Muscle layer of colon (tissue), 2 donors: ENCODE data around the gene PLOD1.
A peak's percentile ranks its signal among the peaks of the same experiment; 100 is the strongest.

ENCODE experiments used
- H3K27ac ChIP-seq: one replicate; pipeline ENCODE4 v1.7.0; 2013; ENCODE audit warnings: low read depth, mild to moderate bottlenecking, low read length, moderate library complexity
- H3K27me3 ChIP-seq, 2 donors: one replicate each; pipeline ENCODE4 v1.7.0; 2013; ENCODE audit warnings: low read length in 2 of 2, mild to moderate bottlenecking in 2 of 2; ENCODE audit not compliant: insufficient read depth in 2 of 2, control insufficient read depth in 1 of 2
- H3K36me3 ChIP-seq: one replicate; pipeline ENCODE4 v1.7.0; 2013; ENCODE audit warnings: mild to moderate bottlenecking, low read length; ENCODE audit not compliant: insufficient read depth
- H3K4me1 ChIP-seq: one replicate; pipeline ENCODE4 v1.7.0; 2013; ENCODE audit warnings: mild to moderate bottlenecking, low read length; ENCODE audit not compliant: insufficient read depth
- H3K4me3 ChIP-seq, 2 donors: one replicate each; pipeline ENCODE4 v1.7.0; 2013; ENCODE audit warnings: low read length in 2 of 2, low read depth in 1 of 2, mild to moderate bottlenecking in 1 of 2, moderate library complexity in 1 of 2
- H3K9ac ChIP-seq: one replicate; pipeline ENCODE4 v1.7.0; 2013; ENCODE audit warnings: low read length
- H3K9me3 ChIP-seq: one replicate; pipeline ENCODE4 v1.7.0; 2013; ENCODE audit warnings: mild to moderate bottlenecking, low read length
- donor health status: abdominal sarcoma.
- donor health status: Adenocarcinoma of cecum.

Gene PLOD1

DNA sequence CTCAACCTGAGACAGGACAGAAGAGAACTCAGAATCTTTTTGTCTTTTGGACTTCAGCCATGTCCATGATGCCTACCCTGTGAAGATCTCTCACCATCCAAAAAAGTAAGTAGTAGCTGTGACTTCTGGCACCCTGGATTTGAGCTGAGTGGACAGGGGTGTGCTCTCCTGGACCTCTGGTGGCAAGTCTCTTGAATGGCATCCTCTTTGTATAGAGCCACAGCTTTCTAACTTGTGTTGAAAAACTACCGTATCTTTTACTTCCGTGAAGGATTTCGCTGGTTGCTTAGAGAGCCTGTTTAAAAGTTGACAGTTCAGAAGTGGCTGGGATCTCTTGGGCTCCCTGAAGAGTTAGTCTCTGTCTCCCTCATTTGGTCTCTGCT lies 47.5 kb downstream of the PLOD1 start:
- Histone ChIP-seq H3K36me3 (peaks cover 37% of the 10 kb centered on the region), H3K27ac (no peak overlapping the region), H3K27me3 (no peaks in the 10 kb centered on the region), H3K9ac (no peak overlapping the region), H3K4me3 (no peak overlapping the region), H3K9me3 (no peaks in the 10 kb centered on the region), H3K4me1 (peaks cover 40% of the 10 kb centered on the region)

DNA sequence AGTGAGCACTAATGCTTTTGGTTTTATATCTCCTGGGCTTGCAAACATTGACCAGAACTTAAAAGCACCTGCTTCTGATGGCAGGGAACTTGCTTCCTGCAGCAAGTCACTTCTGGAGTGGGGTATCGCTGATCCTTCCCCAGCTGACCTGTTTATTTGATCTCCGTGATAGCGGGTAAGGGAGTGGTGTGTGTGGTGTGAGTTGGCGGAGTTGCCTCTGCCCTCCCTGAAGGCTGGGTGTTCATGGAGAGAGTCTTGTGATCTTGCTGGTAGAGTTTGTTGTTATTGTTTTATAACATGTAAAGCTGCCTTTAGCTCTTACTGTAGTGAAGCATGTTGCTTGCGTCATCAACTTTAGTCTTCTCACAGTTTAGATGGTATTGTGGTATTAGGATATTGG lies 49.6 kb downstream of the PLOD1 start:
- H3K36me3 ChIP-seq = peaks cover 44% of the 10 kb centered on the region
- H3K4me1 ChIP-seq = peaks cover 33% of the 10 kb centered on the region
- no peaks in the 10 kb centered on the region for H3K9me3 ChIP-seq
- H3K9ac ChIP-seq = no peak overlapping the region
- no peak overlapping the region for H3K27ac ChIP-seq
- H3K4me3 ChIP-seq = no peak overlapping the region
- no peaks in the 10 kb centered on the region for H3K27me3 ChIP-seq

DNA sequence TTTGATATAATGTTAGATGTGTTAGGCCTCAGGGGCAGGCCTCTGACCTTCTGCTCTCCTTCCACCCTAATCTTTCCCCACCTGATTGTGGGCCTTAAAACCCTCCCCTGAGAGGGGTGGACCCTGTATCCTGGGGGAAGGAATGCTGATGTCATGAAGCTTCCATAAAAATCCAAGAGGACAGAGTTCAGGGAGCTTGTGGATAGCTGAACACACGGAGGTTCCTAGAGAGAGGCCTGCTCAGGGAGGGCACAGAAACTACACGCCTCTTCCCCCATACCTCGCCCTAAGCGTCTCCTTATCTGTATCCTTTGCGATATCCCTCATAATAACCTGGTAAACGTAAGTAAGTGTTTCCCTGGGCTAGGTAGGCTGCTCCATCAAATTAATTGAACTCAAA lies 50.1 kb downstream of the PLOD1 start:
- H3K27ac ChIP-seq = no peak overlapping the region
- H3K27me3 ChIP-seq = no peaks in the 10 kb centered on the region
- peaks cover 49% of the 10 kb centered on the region for H3K36me3 ChIP-seq
- H3K9ac ChIP-seq = no peak overlapping the region
- H3K4me3 ChIP-seq = no peak overlapping the region
- H3K9me3 ChIP-seq = no peaks in the 10 kb centered on the region
- H3K4me1 ChIP-seq = peaks cover 29% of the 10 kb centered on the region

DNA sequence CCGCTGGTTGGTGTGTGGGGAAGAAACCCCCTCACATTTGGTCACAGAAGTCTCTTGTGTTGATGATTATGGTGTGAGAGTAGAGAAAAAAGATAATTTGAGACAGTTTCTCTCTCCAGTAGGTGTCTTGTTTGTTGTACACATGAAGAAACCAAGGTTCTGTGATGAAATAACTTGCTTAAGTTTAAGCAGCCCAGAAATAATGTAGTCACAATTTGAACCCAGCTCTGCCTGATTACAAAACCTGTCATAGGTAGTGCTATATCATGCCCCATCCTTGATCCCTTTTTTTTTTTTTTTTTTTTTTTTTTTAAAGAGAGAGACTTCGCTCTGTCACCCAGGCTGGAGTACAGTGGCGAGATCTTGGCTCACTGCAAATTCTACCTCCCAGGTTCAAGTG lies 50.7 kb downstream of the PLOD1 start:
- no peak overlapping the region for H3K9ac ChIP-seq
- H3K9me3 ChIP-seq = no peaks in the 10 kb centered on the region
- no peaks in the 10 kb centered on the region for H3K27me3 ChIP-seq
- H3K4me1 ChIP-seq = peaks cover 29% of the 10 kb centered on the region
- no peak overlapping the region for H3K4me3 ChIP-seq
- H3K36me3 ChIP-seq = peaks cover 55% of the 10 kb centered on the region
- H3K27ac ChIP-seq = no peak overlapping the region

DNA sequence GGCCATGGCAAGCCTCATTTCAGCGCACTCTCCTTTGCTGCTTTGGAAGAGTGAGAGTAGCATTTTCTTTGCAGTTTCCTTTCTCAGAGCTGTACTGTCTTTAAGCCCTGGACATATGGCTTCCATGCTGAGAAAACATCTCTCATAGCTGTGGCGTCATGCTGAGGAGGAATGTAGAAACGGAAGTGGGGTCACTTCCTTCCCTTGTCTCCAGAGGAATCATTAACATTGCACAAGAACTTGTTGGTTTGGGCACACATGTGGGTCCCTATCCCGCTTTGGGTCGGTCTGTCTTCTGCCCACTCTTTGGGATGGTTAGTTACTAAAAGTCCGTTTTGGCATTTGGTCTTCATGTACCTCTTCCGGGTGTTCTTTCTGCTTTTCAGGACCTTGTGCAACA lies 51.3 kb downstream of the PLOD1 start:
- H3K4me3 ChIP-seq = no peak overlapping the region
- peaks cover 61% of the 10 kb centered on the region for H3K36me3 ChIP-seq
- peaks cover 32% of the 10 kb centered on the region for H3K4me1 ChIP-seq

DNA sequence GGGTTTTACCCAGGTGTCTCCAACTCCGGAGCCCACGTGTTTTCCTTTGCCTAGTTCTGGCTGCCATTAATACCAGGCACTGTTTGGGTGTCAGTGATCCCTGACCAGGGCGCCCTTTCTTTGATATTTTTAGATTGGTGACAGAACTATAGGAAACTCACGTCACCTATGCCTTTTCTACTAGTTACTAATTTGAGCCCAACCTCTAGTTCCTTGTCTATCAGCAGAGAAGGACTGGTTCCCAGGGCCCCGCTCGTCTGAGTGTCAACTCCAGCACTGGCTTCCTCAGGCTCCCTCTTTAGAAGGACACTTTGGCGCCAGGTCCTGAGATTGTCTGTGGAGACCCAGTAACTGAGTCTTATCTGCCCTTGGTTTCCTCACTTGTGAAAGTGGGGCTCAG lies 55.2 kb downstream of the PLOD1 start:
- H3K4me3 ChIP-seq = no peak overlapping the region
- H3K4me1 ChIP-seq = peaks cover 13% of the 10 kb centered on the region
- no peak overlapping the region for H3K9ac ChIP-seq
- H3K9me3 ChIP-seq = no peaks in the 10 kb centered on the region
- H3K27ac ChIP-seq = no peak overlapping the region
- H3K36me3 ChIP-seq = peaks cover 59% of the 10 kb centered on the region
- no peaks in the 10 kb centered on the region for H3K27me3 ChIP-seq

More for the DNA sequence above, 51.3 kb downstream of the PLOD1 start:
- Histone ChIP-seq H3K27ac (no peak overlapping the region), H3K9me3 (no peaks in the 10 kb centered on the region), H3K9ac (no peak overlapping the region), H3K27me3 (no peaks in the 10 kb centered on the region)

DNA sequence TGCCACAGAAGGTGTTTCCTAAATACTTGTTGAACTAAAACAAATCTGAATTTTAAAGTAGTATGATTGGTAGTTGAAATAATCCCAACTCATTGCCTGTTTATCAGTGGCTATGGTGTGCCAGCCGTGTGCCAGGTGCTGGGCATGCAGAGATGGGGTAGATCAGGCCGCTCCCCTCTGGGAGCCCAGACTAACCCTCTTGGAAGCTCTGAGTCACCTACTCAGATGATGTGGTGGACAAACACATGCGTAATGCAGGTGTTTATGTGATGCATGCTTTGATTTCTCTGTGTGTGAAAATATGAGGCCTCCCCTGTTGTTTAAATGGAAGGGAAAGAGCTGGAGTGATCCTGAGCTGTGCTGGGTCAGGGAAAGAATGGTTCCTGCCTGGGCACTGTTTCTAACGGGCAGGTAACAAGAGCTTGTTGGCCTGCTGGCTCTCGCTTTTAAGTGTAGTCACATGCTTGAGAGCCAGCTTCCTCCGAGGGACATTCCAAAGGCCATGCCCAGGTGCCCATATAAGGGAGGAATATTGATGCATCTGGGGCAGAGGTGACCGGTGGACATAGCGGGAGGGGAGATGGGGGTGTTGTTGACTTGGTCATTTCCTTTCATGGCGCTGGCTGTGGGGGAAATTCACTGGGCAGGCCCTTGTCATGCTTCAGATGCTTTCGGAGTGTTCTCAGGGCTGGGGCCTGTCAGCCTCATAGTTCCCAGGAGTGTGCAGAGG lies 56.0 kb downstream of the PLOD1 start:
- H3K36me3 ChIP-seq = peaks cover 63% of the 10 kb centered on the region

DNA sequence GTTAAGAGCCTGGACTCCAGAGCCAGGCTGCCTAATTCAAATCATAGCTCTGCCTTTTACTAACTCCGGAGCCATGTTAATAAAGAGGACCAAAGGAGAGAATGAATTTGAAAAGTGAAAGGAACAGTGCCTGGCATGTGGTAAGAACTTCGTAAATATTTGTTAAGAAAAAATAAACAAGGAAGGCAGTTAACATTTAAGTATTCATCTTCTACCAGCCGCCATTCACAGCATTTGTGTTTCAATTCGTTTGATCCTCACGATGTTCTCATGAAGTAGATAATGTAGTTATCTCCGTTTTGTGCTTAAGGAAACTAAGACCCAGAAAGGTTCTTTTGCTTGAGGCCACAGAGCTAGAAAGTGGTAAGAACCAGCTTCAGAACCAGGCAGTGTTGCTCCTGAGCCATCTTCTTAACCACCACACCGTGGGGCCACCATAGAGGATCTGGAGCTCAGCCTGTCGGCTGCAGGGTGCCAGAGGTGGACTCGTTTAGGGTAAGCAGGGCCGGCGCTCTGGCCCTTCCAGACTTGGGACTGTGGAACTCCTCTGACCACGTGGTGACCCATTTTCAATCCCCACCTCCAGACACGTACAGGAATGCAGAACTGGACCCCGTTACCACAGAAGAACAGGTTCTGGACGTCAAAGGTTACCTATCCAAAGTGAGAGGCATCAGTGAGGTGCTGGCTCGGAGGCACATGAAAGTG lies 57.6 kb downstream of the PLOD1 start:
- no peak overlapping the region for H3K27ac ChIP-seq

More for the DNA sequence above, 56.0 kb downstream of the PLOD1 start:
- Histone ChIP-seq H3K27ac (peak overlapping the region; percentile 12), H3K9ac (no peak overlapping the region), H3K4me1 (peaks cover 13% of the 10 kb centered on the region), H3K27me3 (no peaks in the 10 kb centered on the region), H3K9me3 (no peaks in the 10 kb centered on the region), H3K4me3 (no peak overlapping the region)

DNA sequence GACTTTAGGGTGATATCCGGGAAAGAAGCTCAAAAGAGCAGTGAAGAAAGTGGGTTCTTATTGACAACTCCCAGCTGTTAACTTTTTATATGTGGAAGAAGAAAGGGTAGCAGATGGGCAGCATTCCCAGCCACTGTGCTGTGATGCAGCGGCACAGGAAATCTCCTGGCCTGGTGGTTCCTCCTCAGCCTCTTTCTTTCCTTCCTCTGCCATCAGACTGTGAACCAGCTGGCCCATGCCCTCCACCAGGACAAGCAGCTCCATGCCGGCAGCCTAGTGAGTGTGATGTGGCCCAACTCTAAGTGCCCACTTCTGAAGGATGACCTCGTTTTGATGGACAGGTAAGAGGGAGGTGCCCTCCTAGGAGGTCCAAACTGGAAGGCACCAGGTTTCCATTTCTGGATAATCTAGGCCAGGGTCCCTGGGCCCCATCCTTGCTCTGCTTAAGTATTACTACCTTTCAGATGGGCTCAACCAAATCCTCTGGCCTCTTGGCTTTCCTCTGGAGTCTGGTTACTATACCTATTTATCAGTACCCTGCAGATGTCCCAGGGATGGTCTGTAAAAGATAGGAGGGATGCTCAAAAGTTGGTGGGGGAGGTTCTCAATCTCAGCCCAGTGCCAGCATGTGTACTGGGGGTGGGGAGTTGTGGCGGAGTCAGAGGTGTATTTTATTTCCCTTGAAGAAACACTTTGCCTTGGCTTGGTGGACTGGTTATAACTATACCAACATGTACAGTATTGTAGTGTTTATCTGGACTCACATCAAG lies 62.7 kb downstream of the PLOD1 start:
- H3K4me1 ChIP-seq = no peaks in the 10 kb centered on the region
- H3K27me3 ChIP-seq = no peaks in the 10 kb centered on the region
- H3K4me3 ChIP-seq = no peak overlapping the region
- peaks cover 75% of the 10 kb centered on the region for H3K36me3 ChIP-seq
- H3K9ac ChIP-seq = no peak overlapping the region
- no peaks in the 10 kb centered on the region for H3K9me3 ChIP-seq
- H3K27ac ChIP-seq = no peak overlapping the region

More for the DNA sequence above, 57.6 kb downstream of the PLOD1 start:
- Histone ChIP-seq H3K9ac (no peak overlapping the region), H3K36me3 (peaks cover 73% of the 10 kb centered on the region), H3K9me3 (no peaks in the 10 kb centered on the region), H3K27me3 (no peaks in the 10 kb centered on the region), H3K4me1 (peaks cover 13% of the 10 kb centered on the region), H3K4me3 (no peak overlapping the region)

DNA sequence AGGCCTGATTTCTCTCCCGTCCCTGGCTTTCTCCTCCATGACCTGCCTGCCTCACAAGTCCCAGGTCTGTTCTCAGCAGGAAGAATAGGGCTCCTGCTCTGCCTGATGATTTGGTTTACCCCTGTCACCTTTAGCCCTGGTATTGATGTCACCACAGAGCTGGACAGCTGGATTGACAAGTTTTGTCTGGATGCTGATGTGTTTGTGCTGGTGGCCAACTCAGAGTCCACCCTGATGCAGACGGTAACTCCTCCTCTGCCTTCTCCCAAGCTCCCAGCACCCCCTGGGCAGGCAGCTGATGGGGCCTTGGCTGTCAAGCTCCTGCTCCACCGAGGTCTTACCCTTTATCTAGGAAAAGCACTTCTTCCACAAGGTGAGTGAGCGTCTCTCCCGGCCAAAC lies 64.1 kb downstream of the PLOD1 start:
- Histone ChIP-seq H3K4me3 (no peak overlapping the region), H3K36me3 (peaks cover 77% of the 10 kb centered on the region)

DNA sequence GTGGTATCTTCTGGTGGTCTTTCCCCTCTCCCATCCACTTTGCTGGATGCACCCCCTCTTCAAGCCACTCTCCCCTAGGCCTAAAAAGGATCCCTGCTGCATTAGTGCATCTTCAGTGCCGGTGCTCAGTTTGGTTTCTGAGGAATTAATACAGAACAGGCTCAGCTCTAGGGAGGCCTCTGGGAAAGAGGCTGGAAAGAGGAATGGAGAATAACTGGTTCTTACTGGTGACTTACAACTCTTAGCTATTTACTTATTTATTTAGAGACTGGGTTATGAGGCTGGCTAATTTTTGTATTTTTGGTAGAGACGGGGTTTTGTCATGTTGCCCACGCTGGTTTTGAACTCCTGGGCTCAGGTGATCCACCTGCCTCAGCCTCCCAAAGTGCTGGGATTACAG lies 64.7 kb downstream of the PLOD1 start:
- Histone ChIP-seq H3K4me3 (no peak overlapping the region), H3K27ac (no peak overlapping the region), H3K9me3 (no peaks in the 10 kb centered on the region), H3K4me1 (no peaks in the 10 kb centered on the region), H3K27me3 (no peaks in the 10 kb centered on the region), H3K9ac (no peak overlapping the region), H3K36me3 (peaks cover 78% of the 10 kb centered on the region)

More for the DNA sequence above, 64.1 kb downstream of the PLOD1 start:
- no peaks in the 10 kb centered on the region for H3K9me3 ChIP-seq
- H3K27me3 ChIP-seq = no peaks in the 10 kb centered on the region
- H3K9ac ChIP-seq = no peak overlapping the region
- no peak overlapping the region for H3K27ac ChIP-seq
- no peaks in the 10 kb centered on the region for H3K4me1 ChIP-seq
